Activated B cell treated with CpG ODN at 0.5 μM for 24 hours (primary cell): ENCODE measurements around the gene TLK1. TPM values are rescaled to one million over a fixed set of nuclear protein-coding genes. Genes with fewer than 3 reads are reported as not detected.

Experiments used
- ATAC-seq: fragments of 200-7000 bp; cut with Tn5 transposase; one replicate; pipeline ENCODE4 v1.10.0; 2021; ENCODE audit warnings: low read depth, mild to moderate bottlenecking, moderate library complexity
- CTCF ChIA-PET: fragments of 350-600 bp; sonication (Branson Sonifier 250); formaldehyde crosslinking; loops from one replicate; lab custom pipeline; 2021; ENCODE audit warnings: antibody characterized with exemption; lab: Charles Lee
- POLR2A ChIA-PET: fragments of 350-600 bp; sonication (Branson Sonifier 250); formaldehyde crosslinking; loops from one replicate; lab custom pipeline; 2021; ENCODE audit warnings: antibody characterized with exemption; lab: Charles Lee
- DNase-seq: peaks from one replicate; pipeline ENCODE4 v3.0.0; 2022
- H3K27ac Mint-ChIP-seq: one replicate; pipeline ENCODE4 v1.8.0; 2020; ENCODE audit warnings: mixed read lengths
- H3K27me3 Mint-ChIP-seq: one replicate; pipeline ENCODE4 v1.8.0; 2021; ENCODE audit warnings: mixed read lengths
- H3K36me3 Mint-ChIP-seq: one replicate; pipeline ENCODE4 v1.8.0; 2021; ENCODE audit warnings: low read depth, mixed read lengths
- H3K4me1 Mint-ChIP-seq: one replicate; pipeline ENCODE4 v1.8.0; 2021; ENCODE audit warnings: mixed read lengths
- H3K4me3 Mint-ChIP-seq: one replicate; pipeline ENCODE4 v1.8.0; 2020; ENCODE audit warnings: mild to moderate bottlenecking, mixed read lengths
- H3K9me3 Mint-ChIP-seq: one replicate; pipeline ENCODE4 v1.8.0; 2020; ENCODE audit warnings: mixed read lengths
- intact Hi-C: fragments of 100-400 bp; cut with micrococcal nuclease; formaldehyde crosslinking; loops from one replicate; pipeline ENCODE4 v1.15.1; 2024
- total RNA-seq: library from RNA; stranded (reverse); gene quantifications from 2 replicates; pipeline ENCODE4 v1.2.3, GENCODE V29; 2022
- TF ChIP-seq, protein P1 (sequence below): fragments of 200-600 bp; IDR thresholded peaks from one replicate; pipeline ENCODE4 v1.8.0; 2022; ENCODE audit warnings: antibody characterized with exemption, mild to moderate bottlenecking

The TLK1 gene
- total RNA-seq, 1 donor from 2014 or later: 125 TPM

DNA sequence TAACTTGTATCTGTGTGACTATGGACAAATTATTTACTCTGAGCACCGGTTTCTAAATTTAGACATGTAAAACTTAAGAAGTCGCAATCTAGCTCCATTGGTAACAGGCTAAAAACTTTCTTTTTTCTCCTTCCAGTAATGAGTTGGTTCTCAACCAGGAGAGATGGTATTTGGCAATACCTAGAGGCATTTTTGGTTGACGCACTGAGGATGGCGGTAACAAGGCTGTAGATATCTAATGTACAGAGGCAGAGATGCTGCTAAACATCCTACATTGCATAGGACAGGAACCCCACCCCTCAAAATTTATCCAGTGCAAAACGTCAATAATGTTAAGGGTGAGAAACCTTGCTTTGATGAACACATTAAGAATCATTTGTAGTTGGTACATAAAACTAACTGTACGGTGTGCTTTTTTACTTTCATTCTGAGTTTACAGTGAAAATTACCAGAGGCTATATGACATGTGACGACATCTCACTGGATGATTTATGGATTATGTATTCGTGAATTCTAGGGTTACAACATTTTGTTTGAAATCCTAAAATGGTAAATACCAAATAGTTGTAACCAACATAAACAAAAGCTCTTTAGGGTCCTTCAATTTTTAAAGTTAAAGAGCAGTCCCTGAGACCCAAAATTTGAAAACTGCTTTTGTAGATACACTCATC, 91.3 kb downstream of the TLK1 start:
- Mint-ChIP-seq H3K36me3 (peaks cover 51% of the 10 kb centered on the region), H3K27ac (no peak overlapping the region), H3K9me3 (no peaks in the 10 kb centered on the region), H3K4me1 (no peaks in the 10 kb centered on the region), H3K27me3 (no peaks in the 10 kb centered on the region), H3K4me3 (no peak overlapping the region)
- intact Hi-C loops: loop anchor here (5.0 kb wide), 1 partner anchor 33 kb away; no protein-coding TSS in a partner anchor
- DNase-seq (no peak), ATAC-seq (no peak)
- ChIA-PET CTCF (no interaction called here), POLR2A (no interaction called here)
- TF ChIP-seq, protein P1, sequence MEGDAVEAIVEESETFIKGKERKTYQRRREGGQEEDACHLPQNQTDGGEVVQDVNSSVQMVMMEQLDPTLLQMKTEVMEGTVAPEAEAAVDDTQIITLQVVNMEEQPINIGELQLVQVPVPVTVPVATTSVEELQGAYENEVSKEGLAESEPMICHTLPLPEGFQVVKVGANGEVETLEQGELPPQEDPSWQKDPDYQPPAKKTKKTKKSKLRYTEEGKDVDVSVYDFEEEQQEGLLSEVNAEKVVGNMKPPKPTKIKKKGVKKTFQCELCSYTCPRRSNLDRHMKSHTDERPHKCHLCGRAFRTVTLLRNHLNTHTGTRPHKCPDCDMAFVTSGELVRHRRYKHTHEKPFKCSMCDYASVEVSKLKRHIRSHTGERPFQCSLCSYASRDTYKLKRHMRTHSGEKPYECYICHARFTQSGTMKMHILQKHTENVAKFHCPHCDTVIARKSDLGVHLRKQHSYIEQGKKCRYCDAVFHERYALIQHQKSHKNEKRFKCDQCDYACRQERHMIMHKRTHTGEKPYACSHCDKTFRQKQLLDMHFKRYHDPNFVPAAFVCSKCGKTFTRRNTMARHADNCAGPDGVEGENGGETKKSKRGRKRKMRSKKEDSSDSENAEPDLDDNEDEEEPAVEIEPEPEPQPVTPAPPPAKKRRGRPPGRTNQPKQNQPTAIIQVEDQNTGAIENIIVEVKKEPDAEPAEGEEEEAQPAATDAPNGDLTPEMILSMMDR: no peak

DNA sequence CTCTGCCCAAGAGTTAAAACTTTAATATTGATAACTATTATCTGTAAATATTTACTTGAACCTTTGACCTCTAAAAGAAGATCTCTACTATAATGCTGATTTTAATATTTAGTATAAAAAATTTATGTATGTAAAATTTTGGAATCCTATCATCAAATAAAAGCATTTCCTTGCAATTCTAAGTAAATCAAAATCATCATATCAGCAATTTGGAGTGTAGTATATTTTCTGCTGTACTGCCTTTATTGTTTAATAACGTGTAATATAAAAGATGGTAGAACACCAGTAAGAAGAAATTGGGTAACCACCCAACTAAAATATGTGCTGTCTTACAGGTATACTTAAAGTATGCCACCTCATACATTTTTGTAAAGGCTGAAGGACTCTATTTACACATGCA, 94.6 kb downstream of the TLK1 start:
- H3K27me3 Mint-ChIP-seq: no peaks in the 10 kb centered on the region
- CTCF ChIA-PET: no interaction called here
- no peaks in the 10 kb centered on the region for H3K9me3 Mint-ChIP-seq
- no peak for DNase-seq
- H3K27ac Mint-ChIP-seq: no peak overlapping the region
- no peak overlapping the region for H3K4me3 Mint-ChIP-seq
- POLR2A ChIA-PET: no interaction called here
- intact Hi-C loops: loop anchor here (5.0 kb wide), 1 partner anchor 36 kb away; no protein-coding TSS in a partner anchor
- ATAC-seq: no peak
- TF ChIP-seq, protein P1: no peak
- peaks cover 28% of the 10 kb centered on the region for H3K36me3 Mint-ChIP-seq
- no peaks in the 10 kb centered on the region for H3K4me1 Mint-ChIP-seq

DNA sequence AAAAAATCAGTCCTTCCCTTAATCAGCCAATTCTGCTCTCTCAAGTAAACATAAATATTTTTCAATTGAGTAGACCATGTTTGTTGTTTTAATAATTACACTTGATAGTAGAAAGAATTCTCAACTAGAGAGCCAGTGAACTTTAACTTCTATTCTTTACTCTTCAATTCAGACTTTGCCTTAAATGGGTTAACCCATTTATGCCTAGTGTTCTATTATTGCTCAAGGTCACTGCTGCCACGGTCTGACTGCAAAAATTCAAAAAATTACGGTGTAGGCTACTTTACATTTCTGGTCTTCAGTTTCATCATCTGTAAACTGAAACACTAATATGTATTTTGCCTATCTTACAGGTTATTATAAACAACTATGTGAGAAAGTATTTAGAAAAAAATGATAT, 103.1 kb downstream of the TLK1 start:
- no peak for DNase-seq
- no peaks in the 10 kb centered on the region for H3K4me1 Mint-ChIP-seq
- H3K36me3 Mint-ChIP-seq: peaks cover 60% of the 10 kb centered on the region
- no peak for ATAC-seq
- no peak overlapping the region for H3K4me3 Mint-ChIP-seq
- intact Hi-C loops: loop anchor here (5.0 kb wide), 2 partner anchors 100 to 360 kb away; no protein-coding TSS in a partner anchor
- CTCF ChIA-PET: no interaction called here
- H3K27me3 Mint-ChIP-seq: no peaks in the 10 kb centered on the region
- no peak overlapping the region for H3K27ac Mint-ChIP-seq
- POLR2A ChIA-PET: interaction anchor here (0.6 kb wide), 1 partner anchor 74 kb away, joined by 3 read pairs; no protein-coding TSS in a partner anchor
- TF ChIP-seq, protein P1: no peak
- no peaks in the 10 kb centered on the region for H3K9me3 Mint-ChIP-seq

DNA sequence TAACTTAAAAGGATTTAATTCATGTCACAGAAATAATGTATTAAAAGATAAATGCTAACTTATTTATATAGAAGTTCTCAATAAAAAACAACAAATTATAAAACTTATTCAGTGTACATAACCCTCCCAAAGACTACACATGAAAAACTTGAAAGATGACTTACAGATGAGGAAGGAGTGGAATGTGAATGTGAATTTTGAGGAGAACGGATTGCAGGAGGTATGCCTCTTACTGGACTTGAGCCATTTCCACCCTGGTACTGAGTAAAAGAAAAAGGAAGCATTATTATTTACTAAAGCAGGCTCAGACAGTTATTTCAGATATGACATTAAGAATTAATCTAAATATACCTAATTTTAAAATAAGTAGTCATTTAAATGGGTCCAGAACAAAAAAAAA, 104.4 kb downstream of the TLK1 start:
- CTCF ChIA-PET: no interaction called here
- no peak overlapping the region for H3K27ac Mint-ChIP-seq

DNA sequence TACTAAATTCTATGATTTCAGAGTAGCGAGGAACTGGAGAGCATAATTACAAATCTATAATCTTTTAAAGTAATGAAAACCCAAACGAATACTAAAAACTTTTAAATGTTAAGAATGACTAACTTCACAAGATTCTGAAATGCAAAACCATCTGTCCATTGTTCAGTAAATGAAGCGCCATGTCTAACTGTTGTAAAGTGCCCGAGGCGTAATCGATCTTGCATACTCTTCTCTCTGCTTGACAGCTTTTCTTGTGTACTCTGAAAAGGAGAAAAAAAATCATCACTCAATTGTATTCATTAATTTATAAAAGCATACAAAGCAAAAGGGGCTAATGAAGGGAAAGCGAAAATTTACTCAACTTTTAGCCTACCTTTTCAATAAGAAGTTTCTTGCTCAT, 111.0 kb downstream of the TLK1 start:
- CTCF ChIA-PET: no interaction called here
- intact Hi-C loops: no loop called here
- TF ChIP-seq, protein P1: no peak
- Mint-ChIP-seq H3K9me3 (no peaks in the 10 kb centered on the region), H3K27me3 (no peaks in the 10 kb centered on the region), H3K27ac (no peak overlapping the region), H3K4me3 (no peak overlapping the region), H3K36me3 (peaks cover 72% of the 10 kb centered on the region), H3K4me1 (no peaks in the 10 kb centered on the region)
- DNase-seq: no peak
- POLR2A ChIA-PET: no interaction called here
- ATAC-seq: no peak

More for the DNA sequence above, 104.4 kb downstream of the TLK1 start:
- Mint-ChIP-seq H3K9me3 (no peaks in the 10 kb centered on the region), H3K36me3 (peaks cover 70% of the 10 kb centered on the region), H3K27me3 (no peaks in the 10 kb centered on the region), H3K4me3 (no peak overlapping the region), H3K4me1 (no peaks in the 10 kb centered on the region)
- intact Hi-C loops: loop anchor here (5.0 kb wide), 2 partner anchors 101 to 361 kb away; no protein-coding TSS in a partner anchor
- POLR2A ChIA-PET: no interaction called here
- ATAC-seq (no peak), DNase-seq (no peak)
- TF ChIP-seq, protein P1: no peak
